Neural cell (in vitro differentiated cells): ENCODE results near the gene KATNAL1. TPM values are rescaled to one million over a fixed set of nuclear protein-coding genes. Genes with fewer than 3 reads are reported as not detected.
"Not testable (repeated sequence)": the region's sequence is repeated elsewhere in the genome, so short reads cannot be mapped to it uniquely, and the experiment has no call there.

ENCODE experiments used
- H2AFZ ChIP-seq: fragments of 200-600, 300-800 bp; sonication (generic), shearing (Covaris generic); 2 replicates; pipeline ENCODE4 v1.6.0; 2014; ENCODE audit warnings: low read depth, mild to moderate bottlenecking, antibody characterized with exemption, low read length, moderate library complexity
- H3F3A ChIP-seq: fragments of 200-600 bp; shearing (Covaris generic); 2 replicates; pipeline ENCODE4 v1.6.1; 2016; ENCODE audit warnings: mild to moderate bottlenecking, moderate library complexity, mixed read lengths, antibody characterized with exemption, low read length; ENCODE audit not compliant: insufficient read depth, poor library complexity, severe bottlenecking
- H3K27ac ChIP-seq: fragments of 200-600, 300-800 bp; sonication (generic), shearing (Covaris generic); 2 replicates; pipeline ENCODE4 v1.5.1; 2014; ENCODE audit warnings: mild to moderate bottlenecking, low read length, moderate library complexity
- H3K27me3 ChIP-seq: fragments of 300-800, 200-600 bp; sonication (generic), shearing (Covaris generic); 2 replicates; pipeline ENCODE4 v1.6.0; 2014; ENCODE audit warnings: mild to moderate bottlenecking, low read depth, low read length, moderate library complexity; ENCODE audit not compliant: insufficient read depth
- H3K36me3 ChIP-seq: fragments of 300-800, 200-600 bp; sonication (generic), shearing (Covaris generic); 2 replicates; pipeline ENCODE4 v1.5.1; 2014; ENCODE audit warnings: mild to moderate bottlenecking, antibody characterized with exemption, low read length, moderate library complexity; ENCODE audit not compliant: insufficient read depth
- H3K4me2 ChIP-seq: fragments of 300-800, 200-600 bp; sonication (generic), shearing (Covaris generic); 2 replicates; pipeline ENCODE4 v1.6.0; 2014; ENCODE audit warnings: mild to moderate bottlenecking, low read length
- H3K4me3 ChIP-seq: fragments of 300-800, 200-600 bp; sonication (generic), shearing (Covaris generic); 2 replicates; pipeline ENCODE4 v1.5.1; 2014; ENCODE audit warnings: mild to moderate bottlenecking, low read length, moderate library complexity
- H3K79me2 ChIP-seq: fragments of 200-600 bp; shearing (Covaris generic); replicated peaks from 2 replicates; pipeline ENCODE4 v1.6.0; 2014; ENCODE audit warnings: mild to moderate bottlenecking, low read length, moderate library complexity; ENCODE audit not compliant: insufficient read depth
- H3K9ac ChIP-seq: fragments of 300-800, 200-600 bp; sonication (generic), shearing (Covaris generic); 2 replicates; pipeline ENCODE4 v1.6.1; 2016; ENCODE audit warnings: mild to moderate bottlenecking, low read length, mixed read lengths
- H3K9me2 ChIP-seq: fragments of 200-600 bp; shearing (Covaris generic); 2 replicates; pipeline ENCODE4 v1.6.1; 2016; ENCODE audit warnings: mild to moderate bottlenecking, low read length, mixed read lengths; ENCODE audit not compliant: insufficient read depth
- H3K9me3 ChIP-seq: fragments of 200-600, 300-800 bp; sonication (generic), shearing (Covaris generic); 2 replicates; pipeline ENCODE4 v1.6.1; 2016; ENCODE audit warnings: mild to moderate bottlenecking, mixed run types, low read length, moderate library complexity, mixed read lengths
- H4K20me1 ChIP-seq: fragments of 200-600 bp; shearing (Covaris generic); 2 replicates; pipeline ENCODE4 v1.6.1; 2016; ENCODE audit warnings: mild to moderate bottlenecking, mixed run types; ENCODE audit not compliant: insufficient read depth
- CTCF ChIP-seq: fragments of 450-650 bp; IDR thresholded peaks from 2 replicates; pipeline ENCODE4 v1.5.1; 2014; ENCODE audit warnings: antibody characterized with exemption, mild to moderate bottlenecking, moderate library complexity; ENCODE audit not compliant: poor library complexity, severe bottlenecking
- EP300 ChIP-seq: fragments of 450-650 bp; conservative IDR thresholded peaks from 2 replicates; pipeline ENCODE4 v1.6.1; 2014; ENCODE audit warnings: antibody characterized with exemption, mild to moderate bottlenecking, moderate library complexity; ENCODE audit not compliant: poor library complexity, severe bottlenecking
- EZH2 ChIP-seq: fragments of 200-600, 300-800 bp; shearing (Covaris generic), sonication (generic); IDR thresholded peaks from 2 replicates; pipeline ENCODE4 v1.6.1; 2014; ENCODE audit warnings: antibody characterized with exemption, low read length, borderline replicate concordance, mild to moderate bottlenecking; ENCODE audit not compliant: insufficient read depth, poor library complexity, severe bottlenecking
- MXI1 ChIP-seq: fragments of 450-650 bp; conservative IDR thresholded peaks from 2 replicates; pipeline ENCODE4 v1.6.1; 2014; ENCODE audit warnings: antibody characterized with exemption, mild to moderate bottlenecking; ENCODE audit not compliant: poor library complexity, severe bottlenecking
- POLR2AphosphoS5 ChIP-seq: IDR thresholded peaks from 2 replicates; pipeline ENCODE4 v1.6.1; 2012
- RAD21 ChIP-seq: fragments of 450-650 bp; conservative IDR thresholded peaks from 2 replicates; pipeline ENCODE4 v1.6.1; 2014; ENCODE audit warnings: antibody characterized with exemption, mild to moderate bottlenecking, moderate library complexity
- REST ChIP-seq: IDR thresholded peaks from 2 replicates; pipeline ENCODE4 v1.6.1; 2012; ENCODE audit warnings: borderline replicate concordance
- SMC3 ChIP-seq: fragments of 450-650 bp; conservative IDR thresholded peaks from 2 replicates; pipeline ENCODE4 v1.6.1; 2014; ENCODE audit warnings: antibody characterized with exemption, mild to moderate bottlenecking, moderate library complexity; ENCODE audit not compliant: poor library complexity
- TAF1 ChIP-seq: IDR thresholded peaks from 2 replicates; pipeline ENCODE4 v1.6.1; 2012; ENCODE audit warnings: low read depth
- polyA plus RNA-seq: library from polyadenylated mRNA; depleted of rRNA; stranded (reverse); fragments of >200 nt; gene quantifications from 2 replicates; pipeline ENCODE4 v1.2.3, GENCODE V29; 2014

The KATNAL1 gene
- polyA plus RNA-seq, 1 donor from 2014 or later: 24.9 TPM

- Histone ChIP-seq H3K9me2 (no peaks in the 10 kb centered on the region), H2AFZ (no peak overlapping the region), H3F3A (no peaks in the 10 kb centered on the region), H3K27me3 (no peaks in the 10 kb centered on the region), H3K36me3 (no peaks in the 10 kb centered on the region), H3K27ac (no peak overlapping the region), H3K4me2 (no peak overlapping the region), H3K9me3 (no peaks in the 10 kb centered on the region), H3K9ac (no peak overlapping the region), H3K4me3 (no peak overlapping the region), H3K79me2 (no peaks in the 10 kb centered on the region), H4K20me1 (no peaks in the 10 kb centered on the region)
- TF ChIP-seq EZH2: no peak
- TF ChIP-seq RAD21: no peak
- TF ChIP-seq POLR2AphosphoS5: no peak
- TF ChIP-seq REST: no peak
- TF ChIP-seq MXI1: no peak
- no peak for TF ChIP-seq SMC3
- no peak for TF ChIP-seq EP300
- TF ChIP-seq TAF1: no peak
- no peak for TF ChIP-seq CTCF
These were observed 128.4 kb downstream of the KATNAL1 start for GRCh38 chr13:30178976-30179375.

GRCh38 chr13:30175166-30175565 is 132.2 kb downstream of the KATNAL1 start:
- Histone ChIP-seq H3K27ac (no peak overlapping the region), H3K9me3 (no peaks in the 10 kb centered on the region), H2AFZ (no peak overlapping the region), H3F3A (no peaks in the 10 kb centered on the region), H3K9me2 (no peaks in the 10 kb centered on the region), H3K27me3 (no peaks in the 10 kb centered on the region), H3K4me2 (no peak overlapping the region), H3K9ac (no peak overlapping the region), H4K20me1 (no peaks in the 10 kb centered on the region), H3K79me2 (no peaks in the 10 kb centered on the region), H3K4me3 (no peak overlapping the region), H3K36me3 (no peaks in the 10 kb centered on the region)
- TF ChIP-seq CTCF: no peak
- no peak for TF ChIP-seq POLR2AphosphoS5
- no peak for TF ChIP-seq RAD21
- TF ChIP-seq TAF1: no peak
- TF ChIP-seq MXI1: no peak
- TF ChIP-seq SMC3: no peak

- not testable (repeated sequence) for H3K27ac ChIP-seq, H3F3A ChIP-seq, H3K4me3 ChIP-seq, H4K20me1 ChIP-seq, H3K9me3 ChIP-seq, H3K27me3 ChIP-seq, H3K9me2 ChIP-seq, H3K9ac ChIP-seq, H3K79me2 ChIP-seq, H3K4me2 ChIP-seq, H2AFZ ChIP-seq, H3K36me3 ChIP-seq
These were observed 133.1 kb downstream of the KATNAL1 start for GRCh38 chr13:30174250-30174649.
